ENCODE data around the gene SEPTIN11.

SEPTIN11 gene

GRCh38 chr4:76965866-76966579 lies 16.5 kb downstream of the SEPTIN11 start:
- no peak overlapping the region for H3K4me3 ChIP-seq (replicated peaks; ENCODE audit: low read depth, low read length)
- DNase-seq (ENCODE audit: low read depth) = no peak
- TF ChIP-seq CTCF (IDR thresholded peaks at IDR 0.05; ENCODE audit: low read length, missing control alignments) = no peak

GRCh38 chr4:76968937-76969336 lies 19.4 kb downstream of the SEPTIN11 start:
- no peak overlapping the region for H3K4me3 ChIP-seq (replicated peaks; ENCODE audit: low read depth, low read length)
- no peak for TF ChIP-seq CTCF (IDR thresholded peaks at IDR 0.05; ENCODE audit: low read length, missing control alignments)
- no peak for DNase-seq (ENCODE audit: low read depth)

- TF ChIP-seq CTCF (IDR thresholded peaks at IDR 0.05; ENCODE audit: low read length, missing control alignments) = no peak
- DNase-seq (ENCODE audit: low read depth) = no peak
- no peak overlapping the region for H3K4me3 ChIP-seq (replicated peaks; ENCODE audit: low read depth, low read length)
These were observed 19.9 kb downstream of the SEPTIN11 start for GRCh38 chr4:76969495-76969894.

GRCh38 chr4:76969941-76970529 lies 20.5 kb downstream of the SEPTIN11 start:
- TF ChIP-seq CTCF (IDR thresholded peaks at IDR 0.05; ENCODE audit: low read length, missing control alignments) = no peak
- DNase-seq (ENCODE audit: low read depth) = no peak

GRCh38 chr4:76972306-76972705 lies 22.8 kb downstream of the SEPTIN11 start:
- no peak overlapping the region for H3K4me3 ChIP-seq (replicated peaks; ENCODE audit: low read depth, low read length)
- no peak for DNase-seq (ENCODE audit: low read depth)
- no peak for TF ChIP-seq CTCF (IDR thresholded peaks at IDR 0.05; ENCODE audit: low read length, missing control alignments)

More at GRCh38 chr4:76969941-76970529, 20.5 kb downstream of the SEPTIN11 start:
- no peak overlapping the region for H3K4me3 ChIP-seq (replicated peaks; ENCODE audit: low read depth, low read length)

GRCh38 chr4:76974150-76974549 lies 24.6 kb downstream of the SEPTIN11 start:
- DNase-seq (ENCODE audit: low read depth) = no peak
- no peak overlapping the region for H3K4me3 ChIP-seq (replicated peaks; ENCODE audit: low read depth, low read length)
- no peak for TF ChIP-seq CTCF (IDR thresholded peaks at IDR 0.05; ENCODE audit: low read length, missing control alignments)

GRCh38 chr4:76977113-76977512 lies 27.6 kb downstream of the SEPTIN11 start:
- TF ChIP-seq CTCF (IDR thresholded peaks at IDR 0.05; ENCODE audit: low read length, missing control alignments) = no peak
- no peak for DNase-seq (ENCODE audit: low read depth)
- no peak overlapping the region for H3K4me3 ChIP-seq (replicated peaks; ENCODE audit: low read depth, low read length)

Data from fibroblast of pulmonary artery (primary cell).